Heart right ventricle (tissue), 16 donors: ENCODE data around the gene EXD3. TPM values are rescaled to one million over a fixed set of nuclear protein-coding genes. Genes with fewer than 3 reads are reported as not detected.

Source experiments
- ATAC-seq, 8 donors: fragments of 200-7000 bp; cut with Tn5 transposase; one replicate each; pipeline ENCODE4 v1.9.1; 2020; ENCODE audit warnings: mild to moderate bottlenecking in 8 of 8, moderate library complexity in 8 of 8, moderate number of reproducible peaks in 1 of 8
- DNase-seq, 2 donors: peaks; one replicate each; pipeline ENCODE4 v3.0.0-alpha.2; 2020
- H3K27ac ChIP-seq, 10 donors: fragments of 200-600 bp; sonication (generic) in 2 of 10; one replicate each; pipeline versions ENCODE4 v1.5.0 to v1.8.0; 2020 to 2022; ENCODE audit warnings: mild to moderate bottlenecking in 3 of 10
- H3K27me3 ChIP-seq, 7 donors: fragments of 200-600 bp; one replicate each; pipeline ENCODE4 v1.8.0; 2021 to 2022; ENCODE audit warnings: mild to moderate bottlenecking in 2 of 7
- H3K36me3 ChIP-seq, 9 donors: fragments of 200-600 bp; sonication (generic) in 1 of 9; one replicate each; pipeline versions ENCODE4 v1.5.0 to v1.8.0; 2020 to 2022; ENCODE audit warnings: mild to moderate bottlenecking in 2 of 9
- H3K4me1 ChIP-seq, 9 donors: fragments of 200-600 bp; sonication (generic) in 1 of 9; one replicate each; pipeline versions ENCODE4 v1.5.0 to v1.8.0; 2020 to 2022; ENCODE audit warnings: mild to moderate bottlenecking in 4 of 9
- H3K4me3 ChIP-seq, 10 donors: fragments of 200-600 bp; sonication (generic) in 2 of 10; one replicate each; pipeline versions ENCODE4 v1.5.0 to v1.8.0; 2020 to 2022; ENCODE audit warnings: mild to moderate bottlenecking in 7 of 10, moderate library complexity in 2 of 10
- H3K9me3 ChIP-seq, 11 donors: fragments of 200-600 bp in 10 of 11; sonication (generic) in 2 of 11; one replicate each; pipeline versions ENCODE4 v1.5.0 to v1.8.0; 2013 to 2022; ENCODE audit warnings: mild to moderate bottlenecking in 2 of 11, control low read depth in 1 of 11, moderate library complexity in 1 of 11
- WGBS, 2 donors: extraction: QIAGEN DNeasy Blood & Tissue Kit; methylation state at CpG; one replicate each; pipeline ENCODE4 v1.1.7; 2013; ENCODE audit warnings: inconsistent platforms in 1 of 2; 5-methylcytosine and 5-hydroxymethylcytosine counted together
- intact Hi-C, 10 donors: fragments of 100-400 bp; cut with DNase I; formaldehyde crosslinking; loops; one replicate each; pipeline versions ENCODE4 v1.11.1 to v1.14.2; 2022
- polyA plus RNA-seq, 2 donors: library from polyadenylated mRNA; stranded (reverse); fragments of 200-250 nt; gene quantifications; one replicate each; pipeline ENCODE4 v1.2.3, GENCODE V29; 2013
- total RNA-seq, 10 donors: library from RNA; stranded (reverse); fragmentation: NEBNext Ultra II Directional in 3 of 10; extraction: Animal tissue kit (Norgen Biotek cat#: 25700) in 3 of 10; gene quantifications; one replicate each; pipeline versions ENCODE4 v1.2.1 to v1.2.4, GENCODE V29; 2021 to 2023
- TF ChIP-seq, protein P1 (sequence below), 9 donors: fragments of 200-600 bp; sonication (generic) in 2 of 9; IDR thresholded peaks; one replicate each; pipeline versions ENCODE4 v1.5.0 to v1.8.0; 2021 to 2022; ENCODE audit warnings: antibody characterized with exemption in 9 of 9, mild to moderate bottlenecking in 5 of 9, moderate library complexity in 1 of 9
- donor health status: Arrhythmogenic right ventricular cardiomyopathy.
- donor health status: ischemic (EF 13 %, LVEDD 7.1; RV severe dilation, severe dysfunction).
- donor health status: healthy with polysubstance abuse.
- donor health status: DM: no; HTN: yes; CAD: no.
- donor health status: DM: no; HTN: no; CAD: no.
- donor health status: ischemic (EF 25% LVEDD 6.9; RV normal size, moderate dysfunction).
- donor health status: ischemic (EF 25% LVEDD 5.7; RV mildly dilated, moderate dysfunction).
- donor health status: healthy.
- donor health status: DM: yes; HTN: yes; CAD: no.
- donor health status: Ischemic cardiomyopathy.
- donor health status: ischemic (EF 35%, LVEDD 5.7; RV mildly dilated, moderate dysfunction).
- donor health status: nonischemic (EF 11% LVEDD 7.7; RV severe dilation, severe dysfunction).
- donor health status: DM: yes; HTN: yes; CAD: no.
- donor health status: PGD.
- donor health status: ischemic (EF 29% LVEDD 5.4; RV normal size, mild dysfunction).
- donor health status: nonischemic (EF 23%, LVEDD 6.1; RV moderate dilation, normal function).

Gene EXD3
- total and polyA plus RNA-seq, 12 donors = 5.8 to 33.0 (median 9.2) TPM

DNA sequence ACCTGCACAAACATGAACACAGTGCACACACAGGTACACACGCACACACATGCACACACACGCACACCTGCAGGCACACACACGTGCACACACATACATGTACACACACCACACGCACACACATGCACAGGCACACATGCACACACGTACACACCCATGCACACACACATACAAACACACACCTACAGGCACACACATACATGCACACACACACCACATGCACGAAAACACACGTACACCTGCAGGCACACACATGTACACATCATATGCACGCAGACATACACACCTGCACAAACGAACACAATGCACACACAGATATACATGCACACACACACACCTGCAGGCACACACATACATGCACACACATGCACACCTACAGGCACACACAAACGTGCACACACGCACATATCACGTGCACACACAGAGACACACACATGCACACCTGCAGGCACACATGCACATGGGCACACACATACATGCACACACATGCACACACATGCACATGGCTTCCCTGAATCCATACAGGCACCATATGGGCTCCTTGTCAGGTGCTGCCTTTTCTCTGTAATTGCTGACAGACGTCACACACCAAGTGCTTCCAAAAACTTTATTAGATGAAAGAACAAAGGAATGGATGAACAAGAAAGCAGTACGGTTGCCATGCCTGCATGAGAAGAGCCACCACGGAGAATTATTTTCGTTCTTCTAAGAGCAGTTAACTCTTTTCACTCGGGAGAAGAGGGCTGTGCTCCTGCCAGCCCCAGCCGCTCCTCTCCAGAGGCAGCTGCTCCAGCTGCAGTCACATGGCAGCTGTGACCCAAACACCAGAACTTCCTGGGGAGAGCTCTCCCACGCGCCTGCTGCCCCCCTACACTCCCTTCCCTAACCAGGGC is 57.2 kb downstream of the EXD3 start:
- H3K9me3 ChIP-seq = peaks cover 0 to 25% (median 4%) of the 10 kb centered on the region in 11 donors
- WGBS, 2 donors = 81 to 87% methylated on average over 20 of the region's 20 CpGs
- intact Hi-C loops = loop anchor here in 1 of 10 donors (5.0 kb wide), 1 partner anchor 33 kb away; no protein-coding TSS in a partner anchor
- H3K4me1 ChIP-seq = peaks cover 0 to 19% (median 7%) of the 10 kb centered on the region in 9 donors
- peaks cover 0 to 18% (median 0%) of the 10 kb centered on the region in 9 donors for H3K36me3 ChIP-seq
- no peak for ATAC-seq
- H3K27me3 ChIP-seq = no peaks in the 10 kb centered on the region
- no peak for DNase-seq
- TF ChIP-seq, protein P1, sequence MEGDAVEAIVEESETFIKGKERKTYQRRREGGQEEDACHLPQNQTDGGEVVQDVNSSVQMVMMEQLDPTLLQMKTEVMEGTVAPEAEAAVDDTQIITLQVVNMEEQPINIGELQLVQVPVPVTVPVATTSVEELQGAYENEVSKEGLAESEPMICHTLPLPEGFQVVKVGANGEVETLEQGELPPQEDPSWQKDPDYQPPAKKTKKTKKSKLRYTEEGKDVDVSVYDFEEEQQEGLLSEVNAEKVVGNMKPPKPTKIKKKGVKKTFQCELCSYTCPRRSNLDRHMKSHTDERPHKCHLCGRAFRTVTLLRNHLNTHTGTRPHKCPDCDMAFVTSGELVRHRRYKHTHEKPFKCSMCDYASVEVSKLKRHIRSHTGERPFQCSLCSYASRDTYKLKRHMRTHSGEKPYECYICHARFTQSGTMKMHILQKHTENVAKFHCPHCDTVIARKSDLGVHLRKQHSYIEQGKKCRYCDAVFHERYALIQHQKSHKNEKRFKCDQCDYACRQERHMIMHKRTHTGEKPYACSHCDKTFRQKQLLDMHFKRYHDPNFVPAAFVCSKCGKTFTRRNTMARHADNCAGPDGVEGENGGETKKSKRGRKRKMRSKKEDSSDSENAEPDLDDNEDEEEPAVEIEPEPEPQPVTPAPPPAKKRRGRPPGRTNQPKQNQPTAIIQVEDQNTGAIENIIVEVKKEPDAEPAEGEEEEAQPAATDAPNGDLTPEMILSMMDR (IDR thresholded peaks at IDR 0.05) = no peak
- no peak overlapping the region for H3K4me3 ChIP-seq
- no peak overlapping the region for H3K27ac ChIP-seq

DNA sequence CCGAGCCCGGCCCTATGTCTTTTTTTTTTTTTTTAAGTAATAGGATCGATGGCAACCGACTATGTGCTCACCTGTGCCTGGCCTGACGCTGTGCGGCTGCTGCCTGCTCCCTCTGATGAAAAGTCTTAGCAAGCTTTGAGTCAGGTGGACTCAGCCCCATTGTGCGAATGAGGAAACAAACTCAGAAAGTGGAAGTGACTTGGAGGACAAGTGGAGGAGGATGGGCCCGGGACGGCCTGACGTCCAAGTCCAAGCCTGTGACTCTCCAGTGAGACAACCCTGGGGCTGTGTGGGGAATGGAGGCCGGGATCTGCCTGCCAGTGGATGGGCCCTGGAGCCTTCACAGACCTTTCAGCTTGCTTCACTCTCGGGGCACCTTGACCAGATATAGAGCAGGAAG is 57.9 kb downstream of the EXD3 start:
- no peak overlapping the region for H3K27ac ChIP-seq
- TF ChIP-seq, protein P1 (IDR thresholded peaks at IDR 0.05) = no peak
- intact Hi-C loops = loop anchor here in 1 of 10 donors (5.0 kb wide), 1 partner anchor 33 kb away; no protein-coding TSS in a partner anchor
- H3K36me3 ChIP-seq = peaks cover 0 to 18% (median 0%) of the 10 kb centered on the region in 9 donors
- DNase-seq = no peak
- H3K27me3 ChIP-seq = no peaks in the 10 kb centered on the region
- H3K4me1 ChIP-seq = peaks cover 0 to 19% (median 7%) of the 10 kb centered on the region in 9 donors
- ATAC-seq = no peak
- WGBS, 2 donors = 91 to 93% methylated on average over 12 of the region's 12 CpGs
- H3K4me3 ChIP-seq = no peak overlapping the region
- peaks cover 0 to 25% (median 4%) of the 10 kb centered on the region in 11 donors for H3K9me3 ChIP-seq

DNA sequence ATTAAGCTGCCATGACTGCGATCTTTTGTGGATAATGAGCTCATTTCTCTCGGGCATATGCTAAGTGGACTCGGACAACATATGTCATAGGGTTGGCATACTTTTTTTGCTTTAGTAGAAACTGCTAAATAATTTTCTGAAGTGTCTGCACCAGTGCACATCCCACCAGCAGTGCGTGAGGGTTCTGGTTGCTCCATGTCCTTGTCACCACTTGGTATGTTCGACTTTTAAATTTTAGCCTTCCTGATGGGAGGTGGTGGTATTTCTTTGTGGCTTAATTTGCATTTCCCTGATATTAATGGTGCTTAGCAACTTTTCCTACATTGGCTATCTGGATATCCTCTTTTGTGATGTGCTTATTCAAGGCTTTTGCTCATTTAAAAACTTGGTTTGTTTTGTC is 63.1 kb downstream of the EXD3 start:
- H3K4me1 ChIP-seq = peaks cover 0 to 3% (median 0%) of the 10 kb centered on the region in 9 donors
- H3K27ac ChIP-seq = no peak overlapping the region
- 97% methylated on average over 5 of the region's 5 CpGs; no CpG with 5 or more reads in 1 of the 2 donors for WGBS, 2 donors
- DNase-seq (no peak), ATAC-seq (no peak)
- intact Hi-C loops = no loop called here
- no peak overlapping the region for H3K4me3 ChIP-seq
- H3K36me3 ChIP-seq = peaks cover 0 to 10% (median 0%) of the 10 kb centered on the region in 9 donors
- H3K27me3 ChIP-seq = no peaks in the 10 kb centered on the region
- TF ChIP-seq, protein P1 (IDR thresholded peaks at IDR 0.05) = no peak
- H3K9me3 ChIP-seq = peaks cover 0 to 49% (median 16%) of the 10 kb centered on the region in 11 donors

DNA sequence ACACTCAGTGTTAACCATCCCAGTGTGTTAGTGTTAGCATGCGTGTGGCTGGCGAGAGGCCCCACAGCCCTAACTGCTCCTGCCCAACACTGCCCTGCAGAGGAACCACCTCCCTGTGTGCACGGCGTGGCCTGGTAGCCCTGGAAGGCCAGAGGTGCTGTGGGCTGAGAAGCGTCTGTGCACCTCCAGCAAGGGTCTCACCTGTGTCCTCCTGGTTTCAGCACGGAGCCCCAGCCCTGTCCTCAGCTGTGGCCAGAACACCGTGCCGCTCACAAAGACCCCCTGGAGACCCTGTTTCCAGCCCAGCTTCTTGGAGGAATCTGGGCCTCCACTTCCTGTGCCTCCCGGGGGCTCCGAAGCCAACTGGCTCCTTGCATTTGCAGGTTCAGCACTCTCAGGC is 64.8 kb downstream of the EXD3 start:
- no peak for ATAC-seq
- peaks cover 0 to 20% (median 12%) of the 10 kb centered on the region in 9 donors for H3K4me1 ChIP-seq
- H3K36me3 ChIP-seq = peaks cover 0 to 10% (median 0%) of the 10 kb centered on the region in 9 donors
- no peak overlapping the region for H3K27ac ChIP-seq
- no peak for DNase-seq
- no peak overlapping the region for H3K4me3 ChIP-seq
- TF ChIP-seq, protein P1 (IDR thresholded peaks at IDR 0.05) = no peak
- peaks cover 0 to 36% (median 8%) of the 10 kb centered on the region in 11 donors for H3K9me3 ChIP-seq
- no peaks in the 10 kb centered on the region for H3K27me3 ChIP-seq
- intact Hi-C loops = no loop called here
- WGBS, 2 donors = 94 to 98% methylated on average over 10 of the region's 10 CpGs
